HL-60 (cell line): Measurements from ENCODE around the gene CAMTA1.
"Not testable (repeated sequence)": the region's sequence is repeated elsewhere in the genome, so short reads cannot be mapped to it uniquely, and the experiment has no call there.

Experiments used
- DNase-seq, 2 experiments: peaks; one replicate each; pipeline ENCODE4 v3.0.0-alpha.2; 2010 to 2020; ENCODE audit warnings: low read depth in 1 of 2, low spot score in 1 of 2
- H3K27ac ChIP-seq: fragments of 250-450 bp; sonication (Bioruptor Pico); replicated peaks from 2 replicates; pipeline ENCODE4 v1.5.1; 2020; ENCODE audit warnings: mild to moderate bottlenecking, moderate library complexity
- H3K27me3 ChIP-seq: fragments of 250-450 bp; sonication (Bioruptor Pico); 2 replicates; pipeline ENCODE4 v1.5.1; 2021; ENCODE audit warnings: mild to moderate bottlenecking, moderate library complexity; ENCODE audit not compliant: insufficient read depth, poor library complexity, severe bottlenecking
- H3K4me3 ChIP-seq: replicated peaks from 2 replicates; pipeline ENCODE4 v1.5.1; 2011; ENCODE audit warnings: mild to moderate bottlenecking, control low read depth, low read length; ENCODE audit not compliant: insufficient read depth
- CTCF ChIP-seq: IDR thresholded peaks from one replicate; pipeline ENCODE4 v1.5.1; 2011; ENCODE audit warnings: low read length, control low read depth, inconsistent platforms; ENCODE audit not compliant: insufficient read depth
- GABPA ChIP-seq: IDR thresholded peaks from 2 replicates; pipeline ENCODE4 v1.6.1; 2012; ENCODE audit warnings: low read depth
- POLR2AphosphoS5 ChIP-seq: IDR thresholded peaks from 2 replicates; pipeline ENCODE4 v1.6.1; 2012; ENCODE audit warnings: low read depth
- REST ChIP-seq: IDR thresholded peaks from 2 replicates; pipeline ENCODE4 v1.6.1; 2012; ENCODE audit warnings: low read depth; ENCODE audit not compliant: insufficient replicate concordance
- SPI1 ChIP-seq: IDR thresholded peaks from 2 replicates; pipeline ENCODE4 v1.6.1; 2012; ENCODE audit warnings: low read depth, mild to moderate bottlenecking, borderline replicate concordance

Gene CAMTA1

GRCh38 chr1:7688659-7689058, 903.4 kb downstream of the CAMTA1 start:
- Histone ChIP-seq H3K27ac (no peak overlapping the region), H3K4me3 (no peak overlapping the region), H3K27me3 (no peaks in the 10 kb centered on the region)
- DNase-seq: no peak
- TF ChIP-seq POLR2AphosphoS5 (no peak), SPI1 (no peak), REST (no peak), CTCF (no peak), GABPA (no peak)

DNA sequence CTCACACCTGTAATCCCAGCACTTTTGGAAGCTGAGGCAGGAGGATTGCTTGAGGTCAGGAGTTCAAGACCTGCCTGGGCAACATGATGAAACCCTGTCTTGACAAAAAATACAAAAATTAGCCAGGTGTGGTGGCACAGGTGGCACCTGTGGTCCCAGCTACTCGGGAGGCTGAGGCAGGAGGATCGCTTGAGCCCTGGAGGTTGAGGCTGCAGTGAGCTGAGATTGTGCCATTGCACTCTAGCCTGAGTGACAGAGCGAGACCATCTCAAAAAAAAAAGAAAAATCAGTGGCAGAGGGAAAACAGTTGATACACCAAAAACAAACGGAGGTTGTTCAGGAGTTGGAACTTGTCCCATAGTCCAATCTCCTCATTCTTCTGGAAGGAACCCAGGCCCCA, 904.1 kb downstream of the CAMTA1 start:
- H3K27me3 ChIP-seq, DNase-seq, H3K4me3 ChIP-seq, H3K27ac ChIP-seq: not testable (repeated sequence)

- H3K27ac ChIP-seq: no peak overlapping the region
- no peak for DNase-seq
- no peak overlapping the region for H3K4me3 ChIP-seq
- no peaks in the 10 kb centered on the region for H3K27me3 ChIP-seq
- TF ChIP-seq REST (no peak), POLR2AphosphoS5 (no peak), GABPA (no peak)
Observed at GRCh38 chr1:7690076-7690475, 904.8 kb downstream of the CAMTA1 start.

GRCh38 chr1:7690496-7691182, 905.4 kb downstream of the CAMTA1 start:
- Histone ChIP-seq H3K4me3 (no peak overlapping the region), H3K27ac (no peak overlapping the region), H3K27me3 (no peaks in the 10 kb centered on the region)
- TF ChIP-seq SPI1 (no peak), CTCF (no peak), GABPA (no peak), POLR2AphosphoS5 (no peak), REST (no peak)
- DNase-seq: no peak
